OCI-LY7 (cell line): ENCODE data around the gene MYL4. TPM values are rescaled to one million over a fixed set of nuclear protein-coding genes. Genes with fewer than 3 reads are reported as not detected.

Experiments used
- BruUV-seq: library from RNA; stranded (reverse); fragments of 400-500 nt; replicated peaks from 2 replicates; lab custom pipeline; 2021; lab: Mats Ljungman, UMichigan
- CTCF ChIA-PET: fragments of 300-600 bp; sonication (Branson Sonifier 250); formaldehyde crosslinking; loops from one replicate; lab custom pipeline; 2022; ENCODE audit warnings: antibody characterized with exemption; ENCODE audit not compliant: unreplicated experiment; lab: Charles Lee
- POLR2A ChIA-PET: fragments of 300-600 bp; sonication (Branson Sonifier 250); formaldehyde crosslinking; loops from one replicate; lab custom pipeline; 2022; ENCODE audit warnings: antibody characterized with exemption; lab: Charles Lee
- DNase-seq: peaks from one replicate; pipeline ENCODE4 v3.0.0-alpha.2; 2015; ENCODE audit warnings: low spot score
- H2AFZ ChIP-seq: fragments of 200-600 bp; sonication (generic), shearing (Covaris generic); 2 replicates; pipeline ENCODE4 v1.6.1; 2014; ENCODE audit warnings: mild to moderate bottlenecking, antibody characterized with exemption, low read length, moderate library complexity
- H3K27ac ChIP-seq: fragments of 200-600 bp; sonication (generic); 2 replicates; pipeline ENCODE4 v1.5.1; 2014; ENCODE audit warnings: mixed run types, low read depth, mild to moderate bottlenecking, moderate library complexity, low read length, inconsistent platforms; ENCODE audit not compliant: poor library complexity, severe bottlenecking
- H3K36me3 ChIP-seq: fragments of 200-600 bp; sonication (generic); 2 replicates; pipeline ENCODE4 v1.6.1; 2014; ENCODE audit warnings: mild to moderate bottlenecking, antibody characterized with exemption, low read length, moderate library complexity, mixed read lengths; ENCODE audit not compliant: insufficient read depth
- H3K4me1 ChIP-seq: fragments of 200-600 bp; sonication (generic); 2 replicates; pipeline ENCODE4 v1.5.1; 2014; ENCODE audit warnings: mild to moderate bottlenecking, low read length; ENCODE audit not compliant: insufficient read depth, poor library complexity, severe bottlenecking
- H3K4me2 ChIP-seq: fragments of 200-600 bp; sonication (generic); 2 replicates; pipeline ENCODE4 v1.6.1; 2014; ENCODE audit warnings: mild to moderate bottlenecking, low read length
- H3K4me3 ChIP-seq: fragments of 200-600 bp; sonication (generic); 2 replicates; pipeline ENCODE4 v1.5.1; 2014; ENCODE audit warnings: mild to moderate bottlenecking, low read depth, low read length; ENCODE audit not compliant: poor library complexity, severe bottlenecking
- H3K79me2 ChIP-seq: fragments of 200-600 bp; sonication (generic); 2 replicates; pipeline ENCODE4 v1.6.1; 2016; ENCODE audit warnings: low read depth, mild to moderate bottlenecking, low read length, moderate library complexity, mixed read lengths; ENCODE audit not compliant: insufficient read depth
- H3K9me2 ChIP-seq: fragments of 200-600 bp; sonication (generic); 2 replicates; pipeline ENCODE4 v1.6.1; 2016; ENCODE audit warnings: mild to moderate bottlenecking, low read length, mixed read lengths; ENCODE audit not compliant: insufficient read depth
- H3K9me3 ChIP-seq: fragments of 200-600 bp; sonication (generic); 2 replicates; pipeline ENCODE4 v1.6.1; 2014; ENCODE audit warnings: mild to moderate bottlenecking, mixed run types, low read length, mixed read lengths
- H4K20me1 ChIP-seq: fragments of 200-600 bp; sonication (generic); 2 replicates; pipeline ENCODE4 v1.6.1; 2014; ENCODE audit warnings: mild to moderate bottlenecking, antibody characterized with exemption, low read length, moderate library complexity, mixed read lengths; ENCODE audit not compliant: insufficient read depth
- CTCF ChIP-seq: fragments of 200-600 bp; sonication (generic); conservative IDR thresholded peaks from 2 replicates; pipeline ENCODE4 v1.5.1; 2014; ENCODE audit warnings: mild to moderate bottlenecking, antibody characterized with exemption, low read length, moderate library complexity, mixed read lengths
- EZH2phosphoT487 ChIP-seq: fragments of 200-600 bp; sonication (generic); IDR thresholded peaks from 2 replicates; pipeline ENCODE4 v1.6.1; 2018; ENCODE audit warnings: low read depth, borderline replicate concordance, mild to moderate bottlenecking, mixed run types, antibody characterized with exemption, low read length, moderate library complexity, mixed read lengths
- intact Hi-C: fragments of 100-400 bp; cut with micrococcal nuclease; formaldehyde crosslinking; loops from one replicate; pipeline ENCODE4 v1.10.0; 2022; ENCODE audit not compliant: unreplicated experiment
- total RNA-seq, 2 experiments: library from RNA; depleted of rRNA in 1 of 2; stranded (reverse); fragments of >200 nt in 1 of 2; shearing (Covaris generic) in 1 of 2; gene quantifications; 2 replicates each; pipeline ENCODE4 v1.2.3, GENCODE V29; 2014 to 2022

MYL4 gene
- total RNA-seq, 2 experiments from 2014 or later, result 0.67 to 2.1 TPM

- Histone ChIP-seq H3K36me3 (no peaks in the 10 kb centered on the region; the same call in 1 of the 2 replicates), H2AFZ (no peak overlapping the region), H3K4me2 (no peak overlapping the region), H3K4me3 (no peak overlapping the region), H4K20me1 (no peaks in the 10 kb centered on the region), H3K27ac (no peak overlapping the region), H3K9me3 (peaks cover 8% of the 10 kb centered on the region; the same call in 1 of the 2 replicates), H3K79me2 (no peaks in the 10 kb centered on the region), H3K4me1 (peaks cover 27% of the 10 kb centered on the region), H3K9me2 (no peaks in the 10 kb centered on the region)
- ChIA-PET CTCF (no interaction called here), POLR2A (no interaction called here)
- intact Hi-C loops, result loop anchor here (10.0 kb wide), 1 partner anchor 283 kb away; no protein-coding TSS in a partner anchor
- no peak for DNase-seq
- TF ChIP-seq CTCF (no peak), EZH2phosphoT487 (no peak)
- BruUV-seq, result no TSS peak
Observed at GRCh38 chr17:47227862-47228261, 18.7 kb downstream of the MYL4 start.

- no TSS peak for BruUV-seq
- no peaks in the 10 kb centered on the region for H3K36me3 ChIP-seq
- no peaks in the 10 kb centered on the region for H3K9me3 ChIP-seq
- H2AFZ ChIP-seq, result peak overlapping the region; percentile 78
- CTCF ChIA-PET, result interaction anchor here (0.8 kb wide), 1 partner anchor 83 kb away, joined by 3 read pairs; no protein-coding TSS in a partner anchor
- no peak overlapping the region for H3K27ac ChIP-seq
- peak overlapping the region; percentile 75 for H3K4me2 ChIP-seq
- H3K9me2 ChIP-seq, result no peaks in the 10 kb centered on the region
- POLR2A ChIA-PET, result interaction anchor here (0.6 to 2.3 kb wide), 4 partner anchors 14 to 1592 kb away, joined by 3 to 8 read pairs (median 4); no protein-coding TSS in a partner anchor
- peak; percentile 89 for DNase-seq
- peak overlapping the region; percentile 58 for H3K4me3 ChIP-seq
- TF ChIP-seq EZH2phosphoT487, result no peak
- peak; percentile 97 for TF ChIP-seq CTCF
- H3K4me1 ChIP-seq, result peaks cover 27% of the 10 kb centered on the region
- H3K79me2 ChIP-seq, result no peaks in the 10 kb centered on the region
- intact Hi-C loops, result loop anchor here (1.0 to 10.0 kb wide), 3 partner anchors 86 to 388 kb away; no protein-coding TSS in a partner anchor
- no peaks in the 10 kb centered on the region for H4K20me1 ChIP-seq
Observed at GRCh38 chr17:47229535-47230443, 20.6 kb downstream of the MYL4 start.
